IMR-90 (cell line): ENCODE measurements around the gene GBE1. TPM values are rescaled to one million over a fixed set of nuclear protein-coding genes. Genes with fewer than 3 reads are reported as not detected.

Experiments
- ATAC-seq: fragments of 200-7000 bp; cut with Tn5 transposase; 2 replicates; pipeline ENCODE4 v1.9.1; 2020; ENCODE audit warnings: low read depth, mild to moderate bottlenecking, moderate library complexity
- BruUV-seq: library from RNA; stranded (reverse); fragments of 400-500 nt; replicated peaks from 2 replicates; lab custom pipeline; 2021; lab: Mats Ljungman, UMichigan
- CTCF ChIA-PET: fragments of 300-600 bp; formaldehyde crosslinking; extraction: SDS; loops from one replicate; lab custom pipeline; 2021; ENCODE audit warnings: antibody characterized with exemption; lab: Yijun Ruan, JAX
- POLR2A ChIA-PET: fragments of 300-600 bp; sonication (Branson Sonifier 250); formaldehyde crosslinking; loops from one replicate; lab custom pipeline; 2022; ENCODE audit warnings: antibody characterized with exemption; ENCODE audit not compliant: unreplicated experiment; lab: Charles Lee
- DNase-seq: peaks from one replicate; pipeline ENCODE4 v3.0.0; 2013
- H2AFZ ChIP-seq: replicated peaks from 2 replicates; pipeline ENCODE3; 2013; ENCODE audit warnings: low read length, mild to moderate bottlenecking; ENCODE audit not compliant: poor library complexity
- H2AK5ac ChIP-seq: 2 replicates; pipeline ENCODE4 v1.6.1; 2013; ENCODE audit warnings: low read depth, low read length, inconsistent platforms
- H2AK9ac ChIP-seq: replicated peaks from 2 replicates; pipeline ENCODE3; 2013; ENCODE audit warnings: mild to moderate bottlenecking, low read depth, low read length, moderate library complexity; ENCODE audit not compliant: poor library complexity
- H2BK120ac ChIP-seq: 2 replicates; pipeline ENCODE4 v1.6.1; 2013; ENCODE audit warnings: low read depth, low read length, inconsistent platforms
- H2BK15ac ChIP-seq: 3 replicates; pipeline ENCODE4 v1.6.1; 2013; ENCODE audit warnings: low read depth, low read length, inconsistent platforms
- H2BK20ac ChIP-seq: 2 replicates; pipeline ENCODE4 v1.6.1; 2013; ENCODE audit warnings: low read depth, mild to moderate bottlenecking, inconsistent platforms, low read length, moderate library complexity
- H2BK5ac ChIP-seq: 2 replicates; pipeline ENCODE4 v1.6.1; 2013; ENCODE audit warnings: mild to moderate bottlenecking, low read depth, low read length, inconsistent platforms; ENCODE audit not compliant: poor library complexity, severe bottlenecking
- H3K14ac ChIP-seq: replicated peaks from 2 replicates; pipeline ENCODE4 v1.6.1; 2013; ENCODE audit warnings: low read depth, low read length, inconsistent platforms
- H3K18ac ChIP-seq: 2 replicates; pipeline ENCODE4 v1.6.1; 2013; ENCODE audit warnings: low read depth, low read length, control low read depth
- H3K23ac ChIP-seq: 2 replicates; pipeline ENCODE4 v1.6.1; 2013; ENCODE audit warnings: low read depth, low read length, inconsistent platforms
- H3K27ac ChIP-seq: 2 replicates; pipeline ENCODE4 v1.5.1; 2013; ENCODE audit warnings: mild to moderate bottlenecking, control low read depth, low read length; ENCODE audit not compliant: insufficient read depth
- H3K27me3 ChIP-seq: 2 replicates; pipeline ENCODE4 v1.6.1; 2013; ENCODE audit warnings: low read length; ENCODE audit not compliant: control insufficient read depth, insufficient read depth
- H3K36me3 ChIP-seq: 2 replicates; pipeline ENCODE4 v1.6.1; 2013; ENCODE audit warnings: low read length, mixed read lengths; ENCODE audit not compliant: control insufficient read depth, insufficient read depth
- H3K4ac ChIP-seq: 2 replicates; pipeline ENCODE4 v1.6.1; 2013; ENCODE audit warnings: low read depth, low read length, inconsistent platforms
- H3K4me1 ChIP-seq: 2 replicates; pipeline ENCODE4 v1.6.1; 2013; ENCODE audit warnings: low read length, mixed read lengths; ENCODE audit not compliant: control insufficient read depth, insufficient read depth
- H3K4me2 ChIP-seq: 2 replicates; pipeline ENCODE4 v1.6.1; 2013; ENCODE audit warnings: low read depth, mild to moderate bottlenecking, control low read depth, low read length, moderate library complexity
- H3K4me3 ChIP-seq: 2 replicates; pipeline ENCODE4 v1.5.1; 2013; ENCODE audit warnings: low read depth, mild to moderate bottlenecking, control low read depth, low read length, moderate library complexity; ENCODE audit not compliant: insufficient read depth
- H3K56ac ChIP-seq: 2 replicates; pipeline ENCODE4 v1.6.1; 2013; ENCODE audit warnings: low read length, inconsistent platforms; ENCODE audit not compliant: insufficient read depth; ENCODE audit errors: extremely low read depth
- H3K79me1 ChIP-seq, 2 experiments: 2 replicates each; pipeline ENCODE4 v1.6.1; 2013; ENCODE audit warnings: low read length in 2 of 2, inconsistent platforms in 1 of 2, low read depth in 1 of 2
- H3K9ac ChIP-seq: 2 replicates; pipeline ENCODE4 v1.6.1; 2013; ENCODE audit warnings: low read depth, low read length, control low read depth
- H3K9me1 ChIP-seq: 2 replicates; pipeline ENCODE4 v1.6.1; 2013; ENCODE audit warnings: low read length, inconsistent platforms; ENCODE audit not compliant: insufficient read depth
- H3K9me3 ChIP-seq: 2 replicates; pipeline ENCODE4 v1.6.1; 2013; ENCODE audit warnings: low read length; ENCODE audit not compliant: control insufficient read depth, insufficient read depth
- H4K20me1 ChIP-seq: 2 replicates; pipeline ENCODE4 v1.6.1; 2013; ENCODE audit warnings: low read length, inconsistent platforms; ENCODE audit not compliant: insufficient read depth
- H4K5ac ChIP-seq: 2 replicates; pipeline ENCODE4 v1.6.1; 2013; ENCODE audit warnings: mild to moderate bottlenecking, low read depth, low read length, control low read depth
- H4K8ac ChIP-seq, 2 experiments: 2 replicates each; pipeline ENCODE4 v1.6.1; 2013; ENCODE audit warnings: low read depth in 2 of 2, low read length in 2 of 2, control low read depth in 1 of 2, inconsistent platforms in 1 of 2
- H4K91ac ChIP-seq: 2 replicates; pipeline ENCODE4 v1.6.1; 2013; ENCODE audit warnings: low read depth, low read length, inconsistent platforms; ENCODE audit not compliant: insufficient read depth
- BHLHE40 ChIP-seq: fragments of 150-350 bp; IDR thresholded peaks from 2 replicates; pipeline ENCODE4 v1.6.1; 2016; ENCODE audit warnings: mild to moderate bottlenecking, low read depth, low read length
- CHD1 ChIP-seq: IDR thresholded peaks from 2 replicates; pipeline ENCODE4 v1.6.1; 2012; ENCODE audit warnings: low read depth, low read length, improper control_type of control experiment
- MAFK ChIP-seq: IDR thresholded peaks from 2 replicates; pipeline ENCODE4 v1.6.1; 2012; ENCODE audit warnings: low read depth, low read length, improper control_type of control experiment
- MAZ ChIP-seq: IDR thresholded peaks from 2 replicates; pipeline ENCODE4 v1.6.1; 2012; ENCODE audit warnings: low read depth, mild to moderate bottlenecking, low read length, improper control_type of control experiment, moderate library complexity, borderline replicate concordance
- RAD21 ChIP-seq: IDR thresholded peaks from 2 replicates; pipeline ENCODE4 v1.6.1; 2012; ENCODE audit warnings: low read length, improper control_type of control experiment
- RCOR1 ChIP-seq: IDR thresholded peaks from 2 replicates; pipeline ENCODE4 v1.6.1; 2012; ENCODE audit warnings: mild to moderate bottlenecking, low read length, improper control_type of control experiment; ENCODE audit not compliant: insufficient replicate concordance
- SMC3 ChIP-seq: fragments of 150-350 bp; IDR thresholded peaks from 2 replicates; pipeline ENCODE4 v1.6.1; 2016; ENCODE audit warnings: low read depth, mild to moderate bottlenecking, antibody characterized with exemption, low read length, moderate library complexity
- WGBS, 2 experiments: methylation state at CpG; one replicate each; pipeline versions ENCODE4 v1.1.5 to v1.1.7; 2013; ENCODE audit warnings: missing lambda C conversion rate in 2 of 2; ENCODE audit not compliant: insufficient read length in 1 of 2; ENCODE audit errors: extremely low coverage in 2 of 2; 5-methylcytosine and 5-hydroxymethylcytosine counted together
- dilution Hi-C: fragments of 300-500 bp; cut with HindIII; formaldehyde crosslinking; loops from one replicate; pipeline ENCODE4 v1.14.3; 2018; ENCODE audit warnings: low sequenced_read_pairs; ENCODE audit not compliant: unreplicated experiment
- in situ Hi-C: fragments of 300-500 bp; cut with MboI; formaldehyde crosslinking; loops from 3 replicates; pipeline ENCODE4 v1.14.3; 2019; ENCODE audit warnings: low sequenced_read_pairs, inconsistent platforms, mixed read lengths
- intact Hi-C: fragments of 100-400 bp; cut with micrococcal nuclease; formaldehyde crosslinking; loops from 2 replicates; pipeline ENCODE4 v1.10.0; 2022
- polyA plus RNA-seq, 3 experiments: library from polyadenylated mRNA; depleted of rRNA; stranded (reverse); fragments of >200 nt; gene quantifications; 2 replicates each; pipeline ENCODE4 v1.2.3, GENCODE V29; 2012; ENCODE audit warnings: low replicate concordance in 1 of 3
- total RNA-seq: library from RNA; depleted of rRNA; stranded (reverse); fragments of >200 nt; gene quantifications from 2 replicates; pipeline ENCODE4 v1.2.3, GENCODE V29; 2012
- TF ChIP-seq, protein P1 (sequence below): conservative IDR thresholded peaks from 2 replicates; pipeline ENCODE4 v1.5.1; 2012; ENCODE audit warnings: mild to moderate bottlenecking, low read depth, low read length, improper control_type of control experiment

Gene GBE1
- total and polyA plus RNA-seq, 2 of the 4 experiments (the other 2 are of a cell fraction), result 36.7 to 90.3 TPM

DNA sequence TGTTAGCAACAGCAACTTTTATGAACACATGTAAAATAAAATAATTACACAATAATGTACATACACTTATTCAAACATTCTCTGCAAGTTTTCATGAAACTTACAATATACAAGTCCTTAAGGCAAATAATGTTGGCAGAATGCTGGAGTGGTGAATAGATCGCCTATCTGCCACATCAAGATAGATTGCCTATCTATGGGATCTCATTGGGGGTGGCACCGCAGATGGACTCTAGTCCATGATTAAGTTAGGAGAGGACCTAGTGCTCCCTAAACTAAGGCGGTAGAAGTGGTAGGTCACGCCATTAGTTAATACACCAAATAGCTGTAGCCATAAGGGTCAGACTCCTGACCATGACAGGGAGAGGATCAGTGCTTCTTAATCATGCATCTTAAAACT, 315.7 kb downstream of the GBE1 start:
- Histone ChIP-seq H3K4me2 (no peak overlapping the region), H2AK5ac (no peak overlapping the region), H3K4me3 (no peak overlapping the region), H3K9me1 (no peaks in the 10 kb centered on the region), H3K9me3 (no peaks in the 10 kb centered on the region), H3K23ac (no peak overlapping the region), H3K14ac (no peak overlapping the region), H3K27ac (no peak overlapping the region), H3K4me1 (no peaks in the 10 kb centered on the region), H2AFZ (no peak overlapping the region), H2BK15ac (no peak overlapping the region), H2BK5ac (no peak overlapping the region), H4K5ac (no peak overlapping the region), H2BK20ac (no peak overlapping the region), H3K18ac (no peak overlapping the region), H3K4ac (no peak overlapping the region), H2AK9ac (no peak overlapping the region), H3K36me3 (no peaks in the 10 kb centered on the region), H4K91ac (no peak overlapping the region), H3K56ac (no peak overlapping the region), H3K27me3 (no peaks in the 10 kb centered on the region), H2BK120ac (no peak overlapping the region), H4K20me1 (no peaks in the 10 kb centered on the region), H3K9ac (no peak overlapping the region), H4K8ac (no peak overlapping the region), H3K79me1 (no peaks in the 10 kb centered on the region)
- DNase-seq, result no peak
- intact Hi-C loops (no loop called here), dilution Hi-C loops (no loop called here), in situ Hi-C loops (no loop called here)
- TF ChIP-seq MAFK, result no peak
- TF ChIP-seq RCOR1, result no peak
- TF ChIP-seq CHD1, result no peak
- no peak for TF ChIP-seq BHLHE40
- no peak for TF ChIP-seq SMC3
- TF ChIP-seq, protein P1, sequence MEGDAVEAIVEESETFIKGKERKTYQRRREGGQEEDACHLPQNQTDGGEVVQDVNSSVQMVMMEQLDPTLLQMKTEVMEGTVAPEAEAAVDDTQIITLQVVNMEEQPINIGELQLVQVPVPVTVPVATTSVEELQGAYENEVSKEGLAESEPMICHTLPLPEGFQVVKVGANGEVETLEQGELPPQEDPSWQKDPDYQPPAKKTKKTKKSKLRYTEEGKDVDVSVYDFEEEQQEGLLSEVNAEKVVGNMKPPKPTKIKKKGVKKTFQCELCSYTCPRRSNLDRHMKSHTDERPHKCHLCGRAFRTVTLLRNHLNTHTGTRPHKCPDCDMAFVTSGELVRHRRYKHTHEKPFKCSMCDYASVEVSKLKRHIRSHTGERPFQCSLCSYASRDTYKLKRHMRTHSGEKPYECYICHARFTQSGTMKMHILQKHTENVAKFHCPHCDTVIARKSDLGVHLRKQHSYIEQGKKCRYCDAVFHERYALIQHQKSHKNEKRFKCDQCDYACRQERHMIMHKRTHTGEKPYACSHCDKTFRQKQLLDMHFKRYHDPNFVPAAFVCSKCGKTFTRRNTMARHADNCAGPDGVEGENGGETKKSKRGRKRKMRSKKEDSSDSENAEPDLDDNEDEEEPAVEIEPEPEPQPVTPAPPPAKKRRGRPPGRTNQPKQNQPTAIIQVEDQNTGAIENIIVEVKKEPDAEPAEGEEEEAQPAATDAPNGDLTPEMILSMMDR, result no peak
- no peak for TF ChIP-seq RAD21
- TF ChIP-seq MAZ, result no peak
- POLR2A ChIA-PET, result no interaction called here
- no TSS peak for BruUV-seq
- no CpG with 5 or more reads among the region's 4 CpGs for WGBS, 2 experiments
- CTCF ChIA-PET, result no interaction called here
- ATAC-seq, result no peak
